D721Med (cell line): ENCODE results near the gene TIRAP.

Source experiments
- DNase-seq: peaks from one replicate; pipeline ENCODE4 v3.0.0; 2011; ENCODE audit warnings: low spot score; ENCODE audit not compliant: insufficient read length
- FAIRE-seq: peaks from 2 replicates; lab custom pipeline; 2011; peaks lifted over from hg19 to GRCh38; lab: Jason Lieb, UNC
- TF ChIP-seq, protein P1 (sequence below): IDR thresholded peaks from 2 replicates; pipeline ENCODE4 v1.5.1; 2012; ENCODE audit warnings: mild to moderate bottlenecking, control low read depth; ENCODE audit not compliant: insufficient read depth; ENCODE audit errors: missing control alignments

TIRAP gene

DNA sequence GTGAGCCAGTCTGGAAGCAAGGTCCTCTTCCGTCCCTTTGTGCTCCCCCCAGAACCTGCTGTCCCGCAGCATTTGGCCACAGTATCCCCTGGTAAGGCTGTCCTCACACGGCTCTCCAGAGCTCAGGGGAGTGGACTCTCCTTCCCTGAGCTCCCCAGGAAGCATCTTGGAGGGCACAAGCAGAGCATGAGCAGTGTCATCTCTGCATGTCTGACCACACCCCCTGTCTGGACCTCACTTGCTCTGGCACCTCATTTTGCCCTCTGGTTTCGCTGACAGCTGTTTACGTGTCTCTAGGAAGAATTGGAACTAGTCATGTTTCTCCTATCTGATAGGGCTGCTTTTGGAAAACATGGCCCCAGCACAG is 36.5 kb downstream of the TIRAP start:
- DNase-seq (no peak), FAIRE-seq (no peak)
- TF ChIP-seq, protein P1, sequence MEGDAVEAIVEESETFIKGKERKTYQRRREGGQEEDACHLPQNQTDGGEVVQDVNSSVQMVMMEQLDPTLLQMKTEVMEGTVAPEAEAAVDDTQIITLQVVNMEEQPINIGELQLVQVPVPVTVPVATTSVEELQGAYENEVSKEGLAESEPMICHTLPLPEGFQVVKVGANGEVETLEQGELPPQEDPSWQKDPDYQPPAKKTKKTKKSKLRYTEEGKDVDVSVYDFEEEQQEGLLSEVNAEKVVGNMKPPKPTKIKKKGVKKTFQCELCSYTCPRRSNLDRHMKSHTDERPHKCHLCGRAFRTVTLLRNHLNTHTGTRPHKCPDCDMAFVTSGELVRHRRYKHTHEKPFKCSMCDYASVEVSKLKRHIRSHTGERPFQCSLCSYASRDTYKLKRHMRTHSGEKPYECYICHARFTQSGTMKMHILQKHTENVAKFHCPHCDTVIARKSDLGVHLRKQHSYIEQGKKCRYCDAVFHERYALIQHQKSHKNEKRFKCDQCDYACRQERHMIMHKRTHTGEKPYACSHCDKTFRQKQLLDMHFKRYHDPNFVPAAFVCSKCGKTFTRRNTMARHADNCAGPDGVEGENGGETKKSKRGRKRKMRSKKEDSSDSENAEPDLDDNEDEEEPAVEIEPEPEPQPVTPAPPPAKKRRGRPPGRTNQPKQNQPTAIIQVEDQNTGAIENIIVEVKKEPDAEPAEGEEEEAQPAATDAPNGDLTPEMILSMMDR: no peak

DNA sequence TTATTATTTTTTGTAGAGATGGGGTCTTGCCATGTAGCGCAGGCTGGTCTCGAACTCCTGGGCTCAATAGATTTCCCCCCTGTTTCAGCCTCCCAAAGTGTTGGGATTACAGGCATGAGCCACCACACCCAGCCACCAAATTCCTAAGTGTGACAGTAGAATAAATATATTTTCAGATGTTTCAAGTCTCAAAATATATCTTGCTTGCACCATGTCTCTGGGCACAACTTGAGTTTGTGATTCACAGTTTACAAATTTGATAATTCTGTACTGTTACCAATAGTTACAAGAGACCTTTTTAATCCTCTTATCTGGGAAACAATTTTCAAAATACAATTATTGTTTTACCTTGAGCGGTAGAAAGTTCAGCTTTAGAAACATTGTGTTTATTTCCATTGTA is 40.1 kb downstream of the TIRAP start:
- DNase-seq (no peak), FAIRE-seq (no peak)
- TF ChIP-seq, protein P1: no peak

DNA sequence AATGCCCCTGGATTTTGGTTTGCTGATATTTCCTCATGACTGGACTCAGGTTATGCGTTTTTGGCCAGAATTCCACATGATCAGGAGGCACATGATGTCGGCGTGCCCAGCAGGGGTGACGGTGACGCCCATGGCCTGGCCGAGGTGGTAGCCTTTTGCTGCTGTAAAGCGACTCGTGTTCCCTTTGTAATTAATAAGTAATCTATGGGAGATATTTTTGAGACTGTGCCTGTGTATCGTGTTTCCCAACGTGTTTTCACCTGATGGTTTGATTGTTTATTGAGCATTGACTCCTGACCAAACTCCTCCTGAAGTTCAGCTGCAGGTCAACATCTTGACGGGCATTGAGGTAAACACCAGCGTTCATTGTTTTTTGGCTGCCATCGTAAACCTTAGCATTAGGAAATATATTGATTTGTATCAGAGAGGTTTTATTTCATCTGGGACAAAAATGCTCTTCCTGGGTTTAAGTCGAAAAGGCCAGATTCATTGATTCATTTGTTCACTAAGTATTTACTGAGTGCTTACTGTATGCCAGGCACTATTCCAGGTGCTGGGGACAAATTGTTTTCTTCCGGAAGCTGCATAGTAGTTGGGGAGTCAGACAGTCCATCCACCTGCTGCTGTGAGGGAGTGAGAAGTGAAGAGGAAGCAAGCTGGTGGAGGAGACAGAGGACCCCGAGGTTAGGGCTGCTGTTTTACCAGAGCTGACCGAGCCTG is 44.5 kb downstream of the TIRAP start:
- DNase-seq (no peak), FAIRE-seq (no peak)
- TF ChIP-seq, protein P1: no peak

DNA sequence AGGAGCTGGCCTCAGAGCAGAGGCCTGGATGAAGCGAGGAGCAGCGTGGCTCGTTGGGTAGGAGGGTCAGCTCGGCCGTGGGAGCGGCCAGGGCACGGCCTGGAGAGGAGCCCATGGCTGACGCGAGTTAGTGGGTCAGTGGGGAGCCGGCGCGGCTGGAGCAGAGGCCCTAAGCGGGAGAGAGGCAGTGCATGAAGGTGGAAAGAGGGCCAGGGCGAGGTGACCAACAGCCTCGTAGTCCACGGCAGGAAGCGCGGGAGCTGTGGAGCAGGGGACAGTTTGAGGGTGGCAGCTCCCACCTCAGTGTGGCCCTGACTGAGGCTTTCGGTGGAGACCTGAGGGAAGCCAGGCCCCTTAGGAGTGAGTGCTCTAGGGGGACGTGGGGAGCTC is 45.1 kb downstream of the TIRAP start:
- no peak for FAIRE-seq

DNA sequence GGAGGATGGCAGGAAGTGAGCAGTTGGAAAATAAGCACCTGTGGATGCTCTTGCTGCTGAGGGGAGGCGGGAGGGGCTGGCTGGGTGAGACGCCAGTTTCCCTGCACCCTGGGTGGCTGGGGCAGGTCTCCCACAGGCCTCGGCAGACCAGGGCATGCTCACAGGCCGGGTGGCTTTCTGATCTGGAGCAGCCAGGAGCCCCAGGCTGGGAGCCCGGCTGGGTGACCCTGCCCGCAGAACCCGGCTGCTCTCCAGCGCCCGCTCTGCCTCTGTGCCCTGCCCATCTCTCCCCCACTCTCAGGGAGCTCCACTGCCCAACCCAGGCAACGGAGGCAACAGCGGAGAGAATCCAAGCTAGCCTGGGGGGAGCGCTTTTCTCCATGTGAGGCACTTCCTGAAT is 45.6 kb downstream of the TIRAP start:
- TF ChIP-seq, protein P1: no peak
- DNase-seq: no peak
- no peak for FAIRE-seq

More for the DNA sequence above, 45.1 kb downstream of the TIRAP start:
- TF ChIP-seq, protein P1: no peak
- DNase-seq: no peak

DNA sequence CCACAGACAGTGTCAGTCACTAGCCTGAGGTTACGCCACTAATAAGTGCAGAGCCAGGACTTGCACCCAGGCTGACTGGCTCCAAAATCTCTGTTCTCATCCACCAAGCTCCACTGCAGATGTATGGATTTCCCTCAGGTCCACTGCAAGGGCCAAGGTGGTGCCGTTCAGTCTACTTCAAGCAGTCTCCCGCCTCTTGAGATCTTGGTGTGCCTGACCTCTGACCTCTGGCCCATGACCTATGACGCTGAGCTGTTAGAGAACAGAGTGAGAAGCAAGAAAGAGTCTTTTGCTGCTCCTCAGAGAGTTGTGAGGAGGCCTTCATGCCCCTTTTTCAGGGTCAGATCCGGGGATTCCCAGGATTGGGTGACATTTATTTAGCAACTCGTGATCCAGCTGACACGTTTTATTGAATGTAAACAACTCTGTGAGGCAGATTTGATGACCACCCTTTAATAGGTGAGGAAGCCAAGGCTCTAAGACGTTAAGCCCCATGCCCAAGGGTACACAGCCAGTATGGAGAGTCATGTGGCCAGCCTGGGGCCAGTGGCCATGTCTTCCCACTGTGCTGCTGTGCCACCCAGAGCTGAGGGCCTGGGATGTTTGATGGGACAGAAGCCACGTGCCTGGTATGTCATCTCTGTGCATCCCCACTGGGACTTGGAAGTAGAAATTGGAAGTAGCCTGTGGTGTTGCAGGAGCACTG is 46.2 kb downstream of the TIRAP start:
- TF ChIP-seq, protein P1: no peak
- DNase-seq: no peak
- FAIRE-seq: no peak
